Adipocyte (in vitro differentiated cells): Measurements from ENCODE around the gene KCNIP3.
"Not testable (repeated sequence)": the region's sequence is repeated elsewhere in the genome, so short reads cannot be mapped to it uniquely, and the experiment has no call there.

ENCODE experiments used
- DNase-seq: peaks from one replicate; pipeline ENCODE4 v3.0.0-alpha.2; 2015; ENCODE audit warnings: low read depth
- H3K27me3 ChIP-seq: replicated peaks from 2 replicates; pipeline ENCODE4 v1.7.0; 2013; ENCODE audit warnings: mild to moderate bottlenecking, low read length, moderate library complexity; ENCODE audit not compliant: control insufficient read depth, insufficient read depth
- H3K36me3 ChIP-seq: 2 replicates; pipeline ENCODE4 v1.7.0; 2013; ENCODE audit warnings: low read length, mild to moderate bottlenecking, moderate library complexity; ENCODE audit not compliant: control insufficient read depth, insufficient read depth, severe bottlenecking
- H3K4me1 ChIP-seq: 2 replicates; pipeline ENCODE4 v1.7.0; 2013; ENCODE audit warnings: mild to moderate bottlenecking, low read length, moderate library complexity; ENCODE audit not compliant: control insufficient read depth, insufficient read depth
- H3K4me3 ChIP-seq: 2 replicates; pipeline ENCODE4 v1.7.0; 2013; ENCODE audit warnings: mild to moderate bottlenecking, low read length, moderate library complexity
- H3K9ac ChIP-seq: 2 replicates; pipeline ENCODE4 v1.7.0; 2013; ENCODE audit warnings: mild to moderate bottlenecking, low read length, moderate library complexity
- H3K9me3 ChIP-seq: 2 replicates; pipeline ENCODE4 v1.7.0; 2013; ENCODE audit warnings: mild to moderate bottlenecking, low read length, moderate library complexity; ENCODE audit not compliant: control insufficient read depth

The KCNIP3 gene

DNA sequence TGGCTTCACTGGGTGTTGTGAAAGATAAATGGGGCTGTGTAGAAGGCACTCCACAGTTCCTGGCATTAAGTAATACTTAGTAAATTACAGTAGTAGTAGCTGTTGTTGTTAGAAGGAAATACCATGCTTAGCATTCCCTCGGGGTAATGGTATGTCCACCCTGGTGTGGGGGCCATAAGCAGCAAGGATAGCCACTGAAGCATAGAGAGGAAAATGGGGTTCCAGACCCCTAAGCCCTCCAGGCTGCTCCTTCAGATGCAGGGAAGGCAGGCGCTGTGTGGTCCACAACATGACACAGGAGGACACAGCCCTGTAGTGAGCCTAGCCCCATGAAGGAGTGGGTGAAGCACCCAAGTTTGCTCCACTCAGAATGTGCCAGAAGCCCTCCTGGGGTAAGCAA is 136.8 kb downstream of the KCNIP3 start:
- not testable (repeated sequence) for H3K4me1 ChIP-seq, DNase-seq, H3K36me3 ChIP-seq, H3K9me3 ChIP-seq, H3K4me3 ChIP-seq, H3K9ac ChIP-seq, H3K27me3 ChIP-seq

- H3K9me3 ChIP-seq, H3K4me1 ChIP-seq, H3K36me3 ChIP-seq, H3K9ac ChIP-seq, H3K27me3 ChIP-seq, H3K4me3 ChIP-seq: not testable (repeated sequence)
- peak; percentile 61 for DNase-seq
Measured at GRCh38 chr2:95434507-95435076, 137.4 kb downstream of the KCNIP3 start.

GRCh38 chr2:95435162-95435871 is 138.2 kb downstream of the KCNIP3 start:
- not testable (repeated sequence) for H3K36me3 ChIP-seq, H3K27me3 ChIP-seq, H3K4me1 ChIP-seq, H3K9ac ChIP-seq, H3K4me3 ChIP-seq, H3K9me3 ChIP-seq, DNase-seq
